Ovary (tissue), 10 donors: Measurements from ENCODE around the gene PADI2. TPM values are rescaled to one million over a fixed set of nuclear protein-coding genes. Genes with fewer than 3 reads are reported as not detected.

ENCODE experiments used
- DNase-seq, 5 donors: peaks; one replicate each; pipeline ENCODE4 v3.0.0-alpha.2; 2019 to 2020
- H3K27ac ChIP-seq, 2 donors: fragments of 200-600 bp; one replicate each; pipeline versions ENCODE4 v1.5.1 to v1.8.0; 2019 to 2022
- H3K27me3 ChIP-seq: fragments of 200-600 bp; one replicate; pipeline ENCODE4 v1.8.0; 2022
- H3K36me3 ChIP-seq: fragments of 200-600 bp; sonication (generic); one replicate; pipeline ENCODE4 v1.5.1; 2019
- H3K4me1 ChIP-seq: one replicate; pipeline ENCODE4 v1.8.1; 2013; ENCODE audit warnings: mild to moderate bottlenecking, moderate library complexity; ENCODE audit not compliant: insufficient read depth
- H3K4me3 ChIP-seq: fragments of 200-600 bp; sonication (generic); one replicate; pipeline ENCODE4 v1.5.1; 2017
- H3K9me3 ChIP-seq, 2 donors: fragments of 200-600 bp in 1 of 2; sonication (generic) in 1 of 2; one replicate each; pipeline versions ENCODE4 v1.5.1 to v1.8.1; 2013 to 2019; ENCODE audit warnings: mild to moderate bottlenecking in 1 of 2, moderate library complexity in 1 of 2
- EP300 ChIP-seq: sonication (generic); formaldehyde crosslinking; IDR thresholded peaks from one replicate; pipeline ENCODE4 v1.6.1; 2017; ENCODE audit warnings: antibody characterized with exemption
- POLR2A ChIP-seq: fragments of 450-650 bp; IDR thresholded peaks from one replicate; pipeline ENCODE4 v1.6.1; 2017; ENCODE audit warnings: antibody characterized with exemption, mild to moderate bottlenecking, moderate library complexity
- WGBS, 3 donors: extraction: QIAGEN DNeasy Blood & Tissue Kit in 1 of 3; methylation state at CpG; one replicate each; pipeline versions ENCODE4 v1.1.5 to v1.1.7; 2013 to 2017; 5-methylcytosine and 5-hydroxymethylcytosine counted together
- intact Hi-C, 4 donors: fragments of 100-400 bp; cut with DNase I; formaldehyde crosslinking; loops; one replicate each; pipeline versions ENCODE4 v1.11.0 to v1.15.1; 2022 to 2023
- long read RNA-seq, 3 donors: library from polyadenylated mRNA in 2 of 3; unstranded in 2 of 3; transcript quantifications; one replicate each; pipeline ENCODE4 v2.0.0 and lab custom pipeline, GENCODE V29; 2021 to 2026
- polyA plus RNA-seq, 2 donors: library from polyadenylated mRNA; stranded (reverse); fragments of 200-250 nt in 1 of 2; fragments of 350-450 nt in 1 of 2; fragmentation: Illumina TruSeq in 1 of 2; extraction: RNeasy Lipid Tissue Mini Kit (QIAGEN cat#74804) in 1 of 2; gene quantifications; one replicate each; pipeline ENCODE4 v1.2.3, GENCODE V29; 2013 to 2014
- total RNA-seq, 7 donors: library from RNA; depleted of rRNA in 2 of 7; stranded (reverse); fragments of >200 nt in 2 of 7; fragmentation: NEBNext Ultra II Directional in 3 of 7; extraction: Animal tissue kit (Norgen Biotek cat#: 25700) in 3 of 7; gene quantifications; one replicate each; pipeline versions ENCODE4 v1.1.0 to v1.2.4, GENCODE V29; 2016 to 2023
- TF ChIP-seq, protein P1 (sequence below), 3 donors: fragments of 450-650 bp in 2 of 3; fragments of 200-600 bp in 1 of 3; IDR thresholded peaks; one replicate each; pipeline versions ENCODE4 v1.5.1 to v1.8.0; 2016 to 2022; ENCODE audit warnings: antibody characterized with exemption in 3 of 3, mild to moderate bottlenecking in 1 of 3
- donor health status: DM: no; HTN: no; CAD: no; lungs with moderate emphysema.
- donor health status: DM: no; HTN: no; CAD: no.
- donor health status: Bipolar disorder and iron deficiency.
- donor health status: DM: yes; HTN: yes; CAD: no.
- donor health status: DM: no; HTN: no; CAD: no.
- donor health status: DM: yes; HTN: yes; CAD: no.

PADI2 gene
- total RNA-seq (1 to 10 TPM in 3 of 7 donors, under 1 TPM in 4; 0.18 to 5.2 (median 0.55) TPM), polyA plus RNA-seq (1 to 10 TPM in 1 of 2 donors, under 1 TPM in 1; 0.07 to 1.2 TPM)
- long read RNA-seq, donor 1, partial matches to known transcripts: 1 of 1 reads
- long read RNA-seq, donor 1, other reads (novel, unspliced or antisense): 0 of 1 reads
- long read RNA-seq, donor 2, partial matches to known transcripts: 0 of 1 reads
- long read RNA-seq, donor 2, other reads (novel, unspliced or antisense): 0 of 1 reads
- long read RNA-seq, donor 3, full-length matches to known transcripts: 1 of 1 reads
- long read RNA-seq, donor 3, partial matches to known transcripts: 0 of 1 reads
- long read RNA-seq, donor 3, other reads (novel, unspliced or antisense): 0 of 1 reads

DNA sequence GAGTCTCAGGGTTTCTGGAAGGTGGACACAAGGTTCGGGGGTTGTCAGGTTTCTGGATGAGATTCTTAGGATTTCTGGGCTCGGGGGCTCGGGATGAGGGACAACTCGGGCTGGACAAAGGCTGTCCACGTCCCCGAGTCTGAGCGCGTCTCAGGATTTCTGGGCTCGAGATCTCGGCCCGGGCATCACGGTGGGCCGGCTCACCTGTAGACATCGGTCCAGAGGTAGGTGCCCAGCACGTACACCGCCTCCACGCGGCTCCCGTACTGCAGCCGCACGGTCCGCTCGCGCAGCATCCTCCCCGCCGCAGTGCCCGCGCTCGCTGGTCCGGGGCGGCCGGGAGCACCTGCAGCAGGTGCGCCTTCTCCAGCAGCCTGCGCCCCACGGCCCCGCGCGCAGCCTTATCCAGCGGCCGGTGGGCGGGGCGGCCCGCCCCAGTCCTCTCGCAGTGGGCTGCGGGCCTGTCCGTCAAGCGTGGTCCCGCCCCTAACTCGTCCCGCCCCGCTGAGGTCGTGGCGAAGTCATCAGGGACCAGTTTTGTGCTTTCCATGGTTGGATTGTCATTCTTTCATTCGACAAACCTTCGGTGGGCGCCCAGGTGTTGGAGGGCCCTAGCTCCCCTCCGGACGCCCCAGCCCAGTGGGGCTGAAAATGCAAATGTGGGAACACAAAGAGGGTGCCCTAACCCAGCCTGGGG, at the start of gene PADI2:
Gene PADI2 (minus strand): TSS at position 376 of the 697 bp plus-strand sequence. CDS start 80 bp downstream, at position 296.
- TF ChIP-seq, protein P1, sequence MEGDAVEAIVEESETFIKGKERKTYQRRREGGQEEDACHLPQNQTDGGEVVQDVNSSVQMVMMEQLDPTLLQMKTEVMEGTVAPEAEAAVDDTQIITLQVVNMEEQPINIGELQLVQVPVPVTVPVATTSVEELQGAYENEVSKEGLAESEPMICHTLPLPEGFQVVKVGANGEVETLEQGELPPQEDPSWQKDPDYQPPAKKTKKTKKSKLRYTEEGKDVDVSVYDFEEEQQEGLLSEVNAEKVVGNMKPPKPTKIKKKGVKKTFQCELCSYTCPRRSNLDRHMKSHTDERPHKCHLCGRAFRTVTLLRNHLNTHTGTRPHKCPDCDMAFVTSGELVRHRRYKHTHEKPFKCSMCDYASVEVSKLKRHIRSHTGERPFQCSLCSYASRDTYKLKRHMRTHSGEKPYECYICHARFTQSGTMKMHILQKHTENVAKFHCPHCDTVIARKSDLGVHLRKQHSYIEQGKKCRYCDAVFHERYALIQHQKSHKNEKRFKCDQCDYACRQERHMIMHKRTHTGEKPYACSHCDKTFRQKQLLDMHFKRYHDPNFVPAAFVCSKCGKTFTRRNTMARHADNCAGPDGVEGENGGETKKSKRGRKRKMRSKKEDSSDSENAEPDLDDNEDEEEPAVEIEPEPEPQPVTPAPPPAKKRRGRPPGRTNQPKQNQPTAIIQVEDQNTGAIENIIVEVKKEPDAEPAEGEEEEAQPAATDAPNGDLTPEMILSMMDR (IDR thresholded peaks at IDR 0.05): no peak
- TF ChIP-seq POLR2A (no peak), EP300 (no peak)
- no peaks in the 10 kb centered on the region for H3K9me3 ChIP-seq
- DNase-seq: peak in 4 of 5 donors; percentile 30 to 65 (median 38)
- no peaks in the 10 kb centered on the region for H3K36me3 ChIP-seq
- no peaks in the 10 kb centered on the region for H3K27me3 ChIP-seq
- peaks cover 2% of the 10 kb centered on the region for H3K4me1 ChIP-seq
- WGBS, 3 donors: 3 to 5% (median 4%) methylated on average over 58 of the region's 58 CpGs
- H3K4me3 ChIP-seq: peak within 1 kb of the TSS; percentile 6
- no peak within 1 kb of the TSS for H3K27ac ChIP-seq
- intact Hi-C loops: no loop called here

DNA sequence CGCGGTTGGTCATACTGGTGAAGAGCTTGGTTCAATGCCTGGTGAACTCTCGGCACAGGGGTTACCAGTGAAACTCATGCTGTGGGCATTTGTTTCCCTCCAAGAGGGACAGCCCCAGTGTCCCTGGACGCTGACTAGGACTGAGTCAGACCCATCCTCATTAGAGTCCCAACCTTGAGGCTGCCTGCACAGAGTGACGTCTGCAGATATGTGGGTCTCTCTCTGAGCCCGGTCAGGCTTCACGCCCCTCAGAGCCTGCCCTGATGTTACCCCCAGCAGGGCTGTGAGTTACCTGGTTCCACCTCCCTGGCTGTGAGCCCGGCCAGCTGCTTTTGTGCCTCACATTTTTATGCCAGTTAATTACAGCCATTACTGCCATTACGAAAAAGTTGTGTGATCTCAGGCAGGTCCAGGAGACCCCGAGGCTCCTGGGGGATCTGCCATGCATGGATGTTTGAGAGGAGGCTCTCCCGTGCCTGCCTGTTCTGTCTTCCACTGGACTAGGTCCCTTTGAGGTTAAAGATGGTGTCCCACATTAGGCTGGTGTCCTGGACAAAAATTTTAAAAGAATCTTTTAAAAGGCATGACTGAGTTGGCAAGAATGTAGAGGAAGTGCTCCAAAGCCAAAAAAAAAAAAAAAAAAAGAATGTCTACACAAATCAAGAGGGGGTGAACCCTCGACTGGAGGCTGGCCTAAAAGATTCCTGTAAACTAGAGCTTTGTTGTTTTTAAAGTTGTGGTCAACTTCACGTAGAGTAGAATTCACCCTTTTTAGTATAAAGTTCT, 49.0 kb upstream of the PADI2 start:
- H3K4me1 ChIP-seq: no peaks in the 10 kb centered on the region
- H3K9me3 ChIP-seq: no peaks in the 10 kb centered on the region
- no peak overlapping the region for H3K4me3 ChIP-seq
- no peak for DNase-seq
- H3K36me3 ChIP-seq: no peaks in the 10 kb centered on the region
- 49 to 57% (median 51%) methylated on average over 13 of the region's 13 CpGs for WGBS, 3 donors
- no peak overlapping the region for H3K27ac ChIP-seq
- intact Hi-C loops: no loop called here
- TF ChIP-seq, protein P1 (IDR thresholded peaks at IDR 0.05): no peak
- no peaks in the 10 kb centered on the region for H3K27me3 ChIP-seq

DNA sequence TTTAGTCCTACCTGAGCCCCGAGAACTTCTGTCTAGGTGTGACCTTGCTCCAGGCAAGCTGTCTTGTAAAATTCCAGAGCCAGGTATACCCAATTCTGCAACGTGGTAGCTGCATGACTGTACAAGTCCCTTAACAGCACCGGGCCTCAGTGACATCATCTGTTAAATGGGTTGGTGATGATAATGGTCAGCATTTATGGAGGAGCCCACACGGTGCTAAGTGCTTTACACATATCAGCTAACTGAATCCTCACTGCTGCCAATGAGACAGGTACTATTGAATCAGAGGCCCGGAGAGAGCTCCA, 48.5 kb upstream of the PADI2 start:
- H3K4me1 ChIP-seq: no peaks in the 10 kb centered on the region
- H3K4me3 ChIP-seq: no peak overlapping the region
- TF ChIP-seq POLR2A (no peak), EP300 (no peak)
- TF ChIP-seq, protein P1 (IDR thresholded peaks at IDR 0.05): no peak
- H3K9me3 ChIP-seq: no peaks in the 10 kb centered on the region
- H3K36me3 ChIP-seq: no peaks in the 10 kb centered on the region
- WGBS, 3 donors: 78 to 87% (median 81%) methylated on average over 5 of the region's 5 CpGs
- no peak overlapping the region for H3K27ac ChIP-seq
- intact Hi-C loops: no loop called here
- DNase-seq: no peak
- H3K27me3 ChIP-seq: no peaks in the 10 kb centered on the region

DNA sequence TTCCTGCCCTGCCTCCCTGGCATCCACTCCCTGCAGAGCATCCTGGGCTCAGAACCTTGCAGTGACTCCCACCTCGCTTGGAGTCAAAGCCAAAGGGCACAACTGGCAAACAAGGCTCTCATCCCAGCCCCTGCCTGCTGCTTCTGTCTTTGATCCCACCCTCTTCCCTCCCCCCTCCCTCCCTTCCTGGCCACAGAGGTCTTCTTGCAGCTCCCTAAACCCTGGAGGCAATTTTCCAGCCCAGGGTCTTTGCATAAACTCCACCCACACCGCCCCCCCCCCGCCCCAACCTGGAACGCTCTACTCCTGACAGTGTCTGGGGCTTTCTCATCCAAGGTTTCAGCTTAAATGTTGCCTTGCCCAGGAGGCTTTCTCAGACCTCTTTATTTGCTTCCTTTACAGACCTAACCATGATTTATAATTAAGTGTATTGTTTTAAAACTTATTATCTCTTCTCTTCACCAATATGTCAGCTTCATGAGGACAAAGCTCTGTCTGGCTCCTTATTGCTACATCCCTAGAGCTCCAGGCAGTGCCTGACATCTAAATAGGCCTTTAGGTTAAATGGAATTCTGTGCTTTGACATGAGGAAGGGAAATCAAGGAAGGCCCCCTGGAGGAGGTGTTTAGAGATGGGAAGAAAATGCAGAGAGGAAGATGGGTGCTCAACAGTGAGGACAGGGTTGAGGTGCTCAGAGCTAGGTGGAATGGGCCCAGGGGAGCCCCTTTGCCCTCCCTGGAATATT, 48.0 kb upstream of the PADI2 start:
- DNase-seq: no peak
- H3K27me3 ChIP-seq: no peaks in the 10 kb centered on the region
- no peak overlapping the region for H3K4me3 ChIP-seq
- no peaks in the 10 kb centered on the region for H3K4me1 ChIP-seq
- 15 to 28% (median 22%) methylated on average over 4 of the region's 4 CpGs for WGBS, 3 donors
- no peak for TF ChIP-seq POLR2A
- no peak for TF ChIP-seq EP300
- TF ChIP-seq, protein P1 (IDR thresholded peaks at IDR 0.05): no peak
- intact Hi-C loops: no loop called here
- H3K27ac ChIP-seq: no peak overlapping the region
- H3K36me3 ChIP-seq: no peaks in the 10 kb centered on the region
- no peaks in the 10 kb centered on the region for H3K9me3 ChIP-seq
